Upper lobe of left lung (tissue), 4 donors: ENCODE data around the gene FGF1.

Experiments used
- EP300 ChIP-seq, 4 donors: sonication (generic); formaldehyde crosslinking; IDR thresholded peaks; one replicate each; pipeline ENCODE4 v1.5.1; 2017; ENCODE audit warnings: antibody characterized with exemption in 4 of 4, control low read depth in 2 of 4
- POLR2A ChIP-seq, 4 donors: fragments of 450-650 bp; IDR thresholded peaks; one replicate each; pipeline ENCODE4 v1.5.1; 2016 to 2017; ENCODE audit warnings: antibody characterized with exemption in 4 of 4, mild to moderate bottlenecking in 2 of 4
- POLR2AphosphoS5 ChIP-seq, 2 donors: sonication (generic); formaldehyde crosslinking; IDR thresholded peaks; one replicate each; pipeline ENCODE4 v1.5.1; 2017; ENCODE audit warnings: antibody characterized with exemption in 2 of 2
- TF ChIP-seq, protein P1 (sequence below), 6 experiments: fragments of 450-650 bp in 4 of 6; fragments of 200-600 bp in 2 of 6; sonication (generic) in 2 of 6; IDR thresholded peaks; one replicate each; pipeline ENCODE4 v1.5.1; 2016 to 2019; ENCODE audit warnings: antibody characterized with exemption in 6 of 6

DNA sequence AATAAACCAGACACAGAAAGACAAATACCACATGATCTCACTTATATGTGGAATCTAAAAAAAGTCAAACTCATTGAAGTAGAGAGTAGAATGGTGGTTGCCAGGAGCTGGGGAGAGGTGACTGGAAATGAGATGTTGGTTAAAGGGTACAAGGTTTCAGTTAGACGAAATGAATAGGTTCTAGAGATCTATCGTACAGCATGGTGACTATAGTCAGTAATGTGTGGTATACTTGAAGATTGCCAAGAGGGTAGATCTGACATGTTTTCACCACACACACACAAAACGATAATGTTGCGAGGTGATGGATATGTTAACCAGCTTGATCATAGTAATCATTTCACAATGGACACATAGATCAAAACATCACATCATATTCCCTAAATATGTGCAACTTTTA is 46.4 kb downstream of the FGF1 start:
- TF ChIP-seq, protein P1, sequence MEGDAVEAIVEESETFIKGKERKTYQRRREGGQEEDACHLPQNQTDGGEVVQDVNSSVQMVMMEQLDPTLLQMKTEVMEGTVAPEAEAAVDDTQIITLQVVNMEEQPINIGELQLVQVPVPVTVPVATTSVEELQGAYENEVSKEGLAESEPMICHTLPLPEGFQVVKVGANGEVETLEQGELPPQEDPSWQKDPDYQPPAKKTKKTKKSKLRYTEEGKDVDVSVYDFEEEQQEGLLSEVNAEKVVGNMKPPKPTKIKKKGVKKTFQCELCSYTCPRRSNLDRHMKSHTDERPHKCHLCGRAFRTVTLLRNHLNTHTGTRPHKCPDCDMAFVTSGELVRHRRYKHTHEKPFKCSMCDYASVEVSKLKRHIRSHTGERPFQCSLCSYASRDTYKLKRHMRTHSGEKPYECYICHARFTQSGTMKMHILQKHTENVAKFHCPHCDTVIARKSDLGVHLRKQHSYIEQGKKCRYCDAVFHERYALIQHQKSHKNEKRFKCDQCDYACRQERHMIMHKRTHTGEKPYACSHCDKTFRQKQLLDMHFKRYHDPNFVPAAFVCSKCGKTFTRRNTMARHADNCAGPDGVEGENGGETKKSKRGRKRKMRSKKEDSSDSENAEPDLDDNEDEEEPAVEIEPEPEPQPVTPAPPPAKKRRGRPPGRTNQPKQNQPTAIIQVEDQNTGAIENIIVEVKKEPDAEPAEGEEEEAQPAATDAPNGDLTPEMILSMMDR (IDR thresholded peaks at IDR 0.05), result no peak
- TF ChIP-seq EP300 (IDR thresholded peaks at IDR 0.05) (no peak), POLR2A (IDR thresholded peaks at IDR 0.05) (no peak), POLR2AphosphoS5 (IDR thresholded peaks at IDR 0.05) (no peak)
